Loucy (cell line): ENCODE results near the gene BROX.

ENCODE experiments used
- EZH2phosphoT487 ChIP-seq: fragments of 200-600 bp; IDR thresholded peaks from 2 replicates; pipeline ENCODE4 v1.6.1; 2018; ENCODE audit warnings: antibody characterized with exemption, mild to moderate bottlenecking, moderate library complexity, borderline replicate concordance
- TF ChIP-seq, protein P1 (sequence below): fragments of 200-600 bp; sonication (generic); conservative IDR thresholded peaks from 2 replicates; pipeline ENCODE4 v1.5.1; 2014; ENCODE audit warnings: mild to moderate bottlenecking, antibody characterized with exemption, low read length

DNA sequence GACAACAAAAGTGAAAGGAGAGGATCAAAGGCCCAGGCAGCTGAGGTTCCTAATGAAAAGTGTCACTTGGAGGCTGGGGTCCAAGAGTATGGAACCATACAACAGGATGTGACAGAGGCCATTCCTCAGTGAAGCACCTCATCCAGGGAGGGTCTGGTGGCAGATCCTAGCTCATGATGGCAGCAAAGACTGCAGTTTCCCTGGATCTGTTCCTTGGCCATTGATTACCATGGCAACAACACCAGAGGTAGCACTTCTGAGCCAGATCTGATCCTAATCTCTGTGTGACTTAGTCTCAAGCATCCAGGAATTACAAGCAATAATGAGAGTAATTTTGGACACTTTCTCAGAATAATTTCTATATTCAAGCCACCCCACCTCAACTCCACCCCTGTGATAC lies 37.6 kb downstream of the BROX start:
- TF ChIP-seq, protein P1, sequence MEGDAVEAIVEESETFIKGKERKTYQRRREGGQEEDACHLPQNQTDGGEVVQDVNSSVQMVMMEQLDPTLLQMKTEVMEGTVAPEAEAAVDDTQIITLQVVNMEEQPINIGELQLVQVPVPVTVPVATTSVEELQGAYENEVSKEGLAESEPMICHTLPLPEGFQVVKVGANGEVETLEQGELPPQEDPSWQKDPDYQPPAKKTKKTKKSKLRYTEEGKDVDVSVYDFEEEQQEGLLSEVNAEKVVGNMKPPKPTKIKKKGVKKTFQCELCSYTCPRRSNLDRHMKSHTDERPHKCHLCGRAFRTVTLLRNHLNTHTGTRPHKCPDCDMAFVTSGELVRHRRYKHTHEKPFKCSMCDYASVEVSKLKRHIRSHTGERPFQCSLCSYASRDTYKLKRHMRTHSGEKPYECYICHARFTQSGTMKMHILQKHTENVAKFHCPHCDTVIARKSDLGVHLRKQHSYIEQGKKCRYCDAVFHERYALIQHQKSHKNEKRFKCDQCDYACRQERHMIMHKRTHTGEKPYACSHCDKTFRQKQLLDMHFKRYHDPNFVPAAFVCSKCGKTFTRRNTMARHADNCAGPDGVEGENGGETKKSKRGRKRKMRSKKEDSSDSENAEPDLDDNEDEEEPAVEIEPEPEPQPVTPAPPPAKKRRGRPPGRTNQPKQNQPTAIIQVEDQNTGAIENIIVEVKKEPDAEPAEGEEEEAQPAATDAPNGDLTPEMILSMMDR, result no peak
- TF ChIP-seq EZH2phosphoT487, result no peak
